ENCODE results near the gene S100A6. TPM values are rescaled to one million over a fixed set of nuclear protein-coding genes. Genes with fewer than 3 reads are reported as not detected.
"Not testable (repeated sequence)": the region's sequence is repeated elsewhere in the genome, so short reads cannot be mapped to it uniquely, and the experiment has no call there.

The S100A6 gene
- total RNA-seq, 4 donors from 2014 or later, result 595 to 840 (median 634) TPM

DNA sequence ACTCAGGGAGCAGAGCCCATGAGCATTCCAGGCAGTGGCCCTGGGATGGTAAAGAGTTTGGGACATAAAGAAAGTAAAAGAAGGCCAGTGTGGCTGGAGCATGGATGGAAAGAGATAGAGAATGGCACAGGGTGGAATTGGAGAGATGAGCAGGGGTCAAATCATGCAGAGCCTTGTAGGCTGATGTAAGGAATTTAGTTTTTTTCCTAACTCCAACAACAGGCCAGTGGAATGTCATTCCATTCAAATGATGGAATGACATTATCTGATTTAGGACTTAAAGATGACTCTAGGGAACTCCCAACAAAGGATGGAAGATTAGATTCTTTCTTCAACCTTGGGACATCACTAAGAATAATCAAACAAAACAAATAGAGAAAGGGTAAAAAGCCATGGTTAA lies 42.7 kb upstream of the S100A6 start:
- ATAC-seq, result no peak
- H3K4me3 ChIP-seq, result no peak overlapping the region
- H3K27me3 ChIP-seq, result no peaks in the 10 kb centered on the region
- TF ChIP-seq, protein P1, sequence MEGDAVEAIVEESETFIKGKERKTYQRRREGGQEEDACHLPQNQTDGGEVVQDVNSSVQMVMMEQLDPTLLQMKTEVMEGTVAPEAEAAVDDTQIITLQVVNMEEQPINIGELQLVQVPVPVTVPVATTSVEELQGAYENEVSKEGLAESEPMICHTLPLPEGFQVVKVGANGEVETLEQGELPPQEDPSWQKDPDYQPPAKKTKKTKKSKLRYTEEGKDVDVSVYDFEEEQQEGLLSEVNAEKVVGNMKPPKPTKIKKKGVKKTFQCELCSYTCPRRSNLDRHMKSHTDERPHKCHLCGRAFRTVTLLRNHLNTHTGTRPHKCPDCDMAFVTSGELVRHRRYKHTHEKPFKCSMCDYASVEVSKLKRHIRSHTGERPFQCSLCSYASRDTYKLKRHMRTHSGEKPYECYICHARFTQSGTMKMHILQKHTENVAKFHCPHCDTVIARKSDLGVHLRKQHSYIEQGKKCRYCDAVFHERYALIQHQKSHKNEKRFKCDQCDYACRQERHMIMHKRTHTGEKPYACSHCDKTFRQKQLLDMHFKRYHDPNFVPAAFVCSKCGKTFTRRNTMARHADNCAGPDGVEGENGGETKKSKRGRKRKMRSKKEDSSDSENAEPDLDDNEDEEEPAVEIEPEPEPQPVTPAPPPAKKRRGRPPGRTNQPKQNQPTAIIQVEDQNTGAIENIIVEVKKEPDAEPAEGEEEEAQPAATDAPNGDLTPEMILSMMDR (IDR thresholded peaks at IDR 0.05), result no peak
- no peak for TF ChIP-seq EP300 (IDR thresholded peaks at IDR 0.05)
- TF ChIP-seq POLR2AphosphoS5 (IDR thresholded peaks at IDR 0.05), result no peak
- TF ChIP-seq POLR2A (IDR thresholded peaks at IDR 0.05), result no peak
- H3K27ac ChIP-seq, result no peak overlapping the region
- H3K4me1 ChIP-seq, result no peaks in the 10 kb centered on the region
- no peaks in the 10 kb centered on the region for H3K36me3 ChIP-seq
- H3K9me3 ChIP-seq, result no peaks in the 10 kb centered on the region

- 65 to 79% methylated on average over 6 to 9 of the region's 9 CpGs for WGBS, 2 donors (ENCODE audit: low coverage in 1 of 2)
- ATAC-seq, result no peak
Observed at GRCh38 chr1:153577624-153578051, 41.8 kb upstream of the S100A6 start.

DNA sequence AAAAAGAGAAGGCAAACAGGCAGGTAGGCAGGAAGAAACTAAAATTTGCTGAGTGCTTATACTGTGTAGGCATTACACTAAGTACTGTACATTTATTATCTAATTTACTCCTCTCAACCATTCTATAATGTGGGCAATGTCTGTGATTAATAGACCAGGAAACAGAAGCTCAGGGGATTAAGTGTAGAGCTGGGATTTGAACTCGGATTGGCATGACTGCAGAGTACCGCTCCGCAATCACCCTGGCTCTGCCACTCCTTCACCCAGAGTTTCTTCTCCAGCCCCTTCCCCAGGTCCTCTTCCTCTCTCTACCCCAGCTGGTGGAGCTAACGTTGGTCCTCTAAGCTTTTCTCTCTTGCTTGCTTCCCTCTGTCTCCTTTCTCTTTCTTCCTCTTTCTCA lies 41.3 kb upstream of the S100A6 start:
- ATAC-seq, result no peak
- H3K4me3 ChIP-seq, result no peak overlapping the region
- TF ChIP-seq POLR2A (IDR thresholded peaks at IDR 0.05) (no peak), POLR2AphosphoS5 (IDR thresholded peaks at IDR 0.05) (no peak), EP300 (IDR thresholded peaks at IDR 0.05) (no peak)
- TF ChIP-seq, protein P1 (IDR thresholded peaks at IDR 0.05), result no peak
- H3K4me1 ChIP-seq, result peaks cover 0 to 12% (median 0%) of the 10 kb centered on the region in 3 donors
- H3K36me3 ChIP-seq, result no peaks in the 10 kb centered on the region
- no peak overlapping the region for H3K27ac ChIP-seq
- no peaks in the 10 kb centered on the region for H3K9me3 ChIP-seq
- 68 to 70% methylated on average over 4 of the region's 4 CpGs for WGBS, 2 donors (ENCODE audit: low coverage in 1 of 2)
- H3K27me3 ChIP-seq, result no peaks in the 10 kb centered on the region

More at GRCh38 chr1:153577624-153578051, 41.8 kb upstream of the S100A6 start:
- no peak overlapping the region for H3K4me3 ChIP-seq
- H3K27me3 ChIP-seq, result no peaks in the 10 kb centered on the region
- H3K27ac ChIP-seq, result no peak overlapping the region
- H3K36me3 ChIP-seq, result no peaks in the 10 kb centered on the region
- TF ChIP-seq POLR2A (IDR thresholded peaks at IDR 0.05) (no peak), POLR2AphosphoS5 (IDR thresholded peaks at IDR 0.05) (no peak), EP300 (IDR thresholded peaks at IDR 0.05) (no peak)
- TF ChIP-seq, protein P1 (IDR thresholded peaks at IDR 0.05), result no peak
- H3K9me3 ChIP-seq, result no peaks in the 10 kb centered on the region
- H3K4me1 ChIP-seq, result peaks cover 0 to 7% (median 0%) of the 10 kb centered on the region in 3 donors

- 94 to 100% methylated on average over 4 to 7 of the region's 10 CpGs for WGBS, 2 donors (ENCODE audit: low coverage in 1 of 2)
- H3K4me3 ChIP-seq, result not testable (repeated sequence)
Observed at GRCh38 chr1:153575497-153575896, 39.7 kb upstream of the S100A6 start.

DNA sequence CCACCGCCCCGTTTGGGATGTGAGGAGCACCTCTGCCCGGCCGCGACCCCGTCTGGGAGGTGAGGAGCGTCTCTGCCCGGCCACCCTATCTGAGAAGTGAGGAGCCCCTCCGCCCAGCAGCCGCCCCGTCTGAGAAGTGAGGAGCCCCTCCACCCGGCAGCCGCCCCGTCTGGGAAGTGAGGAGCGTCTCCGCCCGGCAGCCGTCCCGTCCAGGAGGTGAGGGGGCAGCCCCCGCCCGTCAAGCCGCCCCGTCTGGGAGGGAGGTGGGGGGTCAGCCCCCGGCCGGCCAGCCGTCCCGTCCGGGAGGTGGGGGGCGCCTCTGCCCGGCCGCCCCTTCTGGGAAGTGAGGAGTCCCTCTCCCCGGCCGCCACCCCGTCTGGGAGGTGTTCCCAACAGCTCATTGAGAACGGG lies 39.3 kb upstream of the S100A6 start:
- H3K27ac ChIP-seq, H3K36me3 ChIP-seq, H3K9me3 ChIP-seq, ATAC-seq, H3K27me3 ChIP-seq, H3K4me3 ChIP-seq: not testable (repeated sequence)
- no CpG with 5 or more reads among the region's 35 CpGs for WGBS, 2 donors (ENCODE audit: low coverage in 1 of 2)
- H3K4me1 ChIP-seq, result peaks cover 0 to 15% (median 0%) of the 10 kb centered on the region in 3 donors

More at GRCh38 chr1:153575497-153575896, 39.7 kb upstream of the S100A6 start:
- not testable (repeated sequence) for H3K27ac ChIP-seq, H3K27me3 ChIP-seq, H3K36me3 ChIP-seq, H3K9me3 ChIP-seq, ATAC-seq
- peaks cover 0 to 15% (median 0%) of the 10 kb centered on the region in 3 donors for H3K4me1 ChIP-seq

- no peak overlapping the region for H3K4me3 ChIP-seq
- 53 to 100% methylated on average over 1 to 3 of the region's 3 CpGs for WGBS, 2 donors (ENCODE audit: low coverage in 1 of 2)
- TF ChIP-seq, protein P1 (IDR thresholded peaks at IDR 0.05), result no peak
- no peak for TF ChIP-seq EP300 (IDR thresholded peaks at IDR 0.05)
- no peak for TF ChIP-seq POLR2AphosphoS5 (IDR thresholded peaks at IDR 0.05)
- no peak for TF ChIP-seq POLR2A (IDR thresholded peaks at IDR 0.05)
- peak overlapping the region in 3 of 4 donors; percentile 55 to 70 (median 62) for H3K27ac ChIP-seq
- ATAC-seq, result no peak
- peaks cover 0 to 22% (median 4%) of the 10 kb centered on the region in 3 donors for H3K4me1 ChIP-seq
- H3K36me3 ChIP-seq, result no peaks in the 10 kb centered on the region
- H3K27me3 ChIP-seq, result no peaks in the 10 kb centered on the region
- H3K9me3 ChIP-seq, result no peaks in the 10 kb centered on the region
Observed at GRCh38 chr1:153573351-153573750, 37.6 kb upstream of the S100A6 start.

Data from gastroesophageal sphincter (tissue), 4 donors.